Measurements from ENCODE around the gene ZNF540. TPM values are rescaled to one million over a fixed set of nuclear protein-coding genes. Genes with fewer than 3 reads are reported as not detected.
A peak's percentile ranks its signal among the peaks of the same experiment; 100 is the strongest.
"Not testable (repeated sequence)": the region's sequence is repeated elsewhere in the genome, so short reads cannot be mapped to it uniquely, and the experiment has no call there.

ZNF540 gene
- total and polyA plus RNA-seq, 2 donors from 2014 or later, result 5.4 to 8.4 TPM

- Histone ChIP-seq H3K36me3 (ENCODE audit: control insufficient read depth in 2 of 3, insufficient read depth in 3 of 3, low read length in 3 of 3) (no peaks in the 10 kb centered on the region), H3K4me3 (ENCODE audit: low read length in 3 of 3) (peak within 1 kb of the TSS; percentile 61 to 93 (median 91)), H3K27ac (ENCODE audit: low read depth in 2 of 2, low read length in 2 of 2) (peak within 1 kb of the TSS; percentile 90 to 94), H3K9me3 (ENCODE audit: control insufficient read depth in 2 of 3, insufficient read depth in 1 of 3, low read length in 3 of 3) (no peaks in the 10 kb centered on the region), H3K4me1 (ENCODE audit: control insufficient read depth in 2 of 3, insufficient read depth in 2 of 3, low read depth in 1 of 3, low read length in 3 of 3) (peaks cover 0 to 4% (median 2%) of the 10 kb centered on the region in 3 donors), H3K27me3 (ENCODE audit: control insufficient read depth, insufficient read depth, low read length) (no peaks in the 10 kb centered on the region), H3K9ac (ENCODE audit: low read length in 3 of 3) (peak within 1 kb of the TSS; percentile 70 to 80 (median 71))
- no peak for TF ChIP-seq CTCF (IDR thresholded peaks at IDR 0.05; ENCODE audit: borderline replicate concordance, extremely low read depth, insufficient read depth)
- DNase-seq (peak; percentile 92 to 96 (median 95)), FAIRE-seq (no peak)
- intact Hi-C loops (cut with DNase I), result no loop called here
Observed at GRCh38 chr19:37655301-37655688, 60.6 kb downstream of the ZNF540 start, which contains the start of gene ZFP30. Gene ZFP30, minus strand, starts transcription at chr19:37655465. Its CDS starts 7,643 bp downstream, at chr19:37647822.

- DNase-seq, result peak; percentile 92 to 96 (median 94)
- H3K9me3 ChIP-seq (ENCODE audit: control insufficient read depth in 2 of 3, insufficient read depth in 1 of 3, low read length in 3 of 3), result no peaks in the 10 kb centered on the region
- intact Hi-C loops (cut with DNase I), result no loop called here
- H3K4me1 ChIP-seq (ENCODE audit: control insufficient read depth in 2 of 3, insufficient read depth in 2 of 3, low read depth in 1 of 3, low read length in 3 of 3), result peaks cover 0 to 4% (median 2%) of the 10 kb centered on the region in 3 donors
- H3K27ac ChIP-seq (ENCODE audit: low read depth in 2 of 2, low read length in 2 of 2), result peak overlapping the region; percentile 90 to 94
- H3K9ac ChIP-seq (ENCODE audit: low read length in 3 of 3), result peak overlapping the region; percentile 43 to 71 (median 47)
- H3K27me3 ChIP-seq (ENCODE audit: control insufficient read depth, insufficient read depth, low read length), result no peaks in the 10 kb centered on the region
- H3K36me3 ChIP-seq (ENCODE audit: control insufficient read depth in 2 of 3, insufficient read depth in 3 of 3, low read length in 3 of 3), result no peaks in the 10 kb centered on the region
- peak overlapping the region; percentile 61 to 93 (median 91) for H3K4me3 ChIP-seq (ENCODE audit: low read length in 3 of 3)
- no peak for FAIRE-seq
- TF ChIP-seq CTCF (IDR thresholded peaks at IDR 0.05; ENCODE audit: borderline replicate concordance, extremely low read depth, insufficient read depth), result no peak
Observed at GRCh38 chr19:37655689-37656371, 61.2 kb downstream of the ZNF540 start.

- FAIRE-seq; H3K9me3 ChIP-seq (ENCODE audit: control insufficient read depth in 2 of 3, insufficient read depth in 1 of 3, low read length in 3 of 3); H3K9ac ChIP-seq (ENCODE audit: low read length in 3 of 3); DNase-seq; H3K36me3 ChIP-seq (ENCODE audit: control insufficient read depth in 2 of 3, insufficient read depth in 3 of 3, low read length in 3 of 3); H3K27me3 ChIP-seq (ENCODE audit: control insufficient read depth, insufficient read depth, low read length); H3K4me1 ChIP-seq (ENCODE audit: control insufficient read depth in 2 of 3, insufficient read depth in 2 of 3, low read depth in 1 of 3, low read length in 3 of 3); intact Hi-C loops (cut with DNase I); H3K4me3 ChIP-seq (ENCODE audit: low read length in 3 of 3); H3K27ac ChIP-seq (ENCODE audit: low read depth in 2 of 2, low read length in 2 of 2): not testable (repeated sequence)
Observed at GRCh38 chr19:37657157-37657556, 62.5 kb downstream of the ZNF540 start.

Other genes starting within 250 kb of the ZNF540 start
- gene ZNF527, start 223.8 kb upstream of the ZNF540 start, total RNA-seq, result 8.2 TPM
- gene ZNF527, start 223.8 kb upstream of the ZNF540 start, polyA plus RNA-seq (ENCODE audit: insufficient read depth, low read depth, low replicate concordance), result 3.6 TPM
- gene ZNF569, start 127.4 kb upstream of the ZNF540 start, total RNA-seq, result 6.9 TPM
- gene ZNF569, start 127.4 kb upstream of the ZNF540 start, polyA plus RNA-seq (ENCODE audit: insufficient read depth, low read depth, low replicate concordance), result 2.7 TPM
- 8.2 TPM for gene ZNF570, start 125.5 kb upstream of the ZNF540 start, total RNA-seq
- gene ZNF570, start 125.5 kb upstream of the ZNF540 start, polyA plus RNA-seq (ENCODE audit: insufficient read depth, low read depth, low replicate concordance), result 2.4 TPM
- 12.9 TPM for gene ZNF793, start 87.9 kb upstream of the ZNF540 start, total RNA-seq
- 4.3 TPM for gene ZNF793, start 87.9 kb upstream of the ZNF540 start, polyA plus RNA-seq (ENCODE audit: insufficient read depth, low read depth, low replicate concordance)
- gene ZNF571, start 84 bp upstream of the ZNF540 start, total RNA-seq, result 8.1 TPM
- 4.0 TPM for gene ZNF571, start 84 bp upstream of the ZNF540 start, polyA plus RNA-seq (ENCODE audit: insufficient read depth, low read depth, low replicate concordance)
- gene ZFP30, start 60.6 kb downstream of the ZNF540 start, total RNA-seq, result 15.5 TPM
- 3.0 TPM for gene ZFP30, start 60.6 kb downstream of the ZNF540 start, polyA plus RNA-seq (ENCODE audit: insufficient read depth, low read depth, low replicate concordance)
- 9.9 TPM for gene ZNF607, start 124.9 kb downstream of the ZNF540 start, total RNA-seq
- 4.0 TPM for gene ZNF607, start 124.9 kb downstream of the ZNF540 start, polyA plus RNA-seq (ENCODE audit: insufficient read depth, low read depth, low replicate concordance)
- 12.2 TPM for gene ZNF573, start 184.7 kb downstream of the ZNF540 start, total RNA-seq
- 1.5 TPM for gene ZNF573, start 184.7 kb downstream of the ZNF540 start, polyA plus RNA-seq (ENCODE audit: insufficient read depth, low read depth, low replicate concordance)